ENCODE data around the gene LRRC47. TPM values are rescaled to one million over a fixed set of nuclear protein-coding genes. Genes with fewer than 3 reads are reported as not detected.
A peak's percentile ranks its signal among the peaks of the same experiment; 100 is the strongest.

The LRRC47 gene
- total and polyA plus RNA-seq, 7 donors: 44.3 to 126 (median 93.9) TPM

GRCh38 chr1:3740752-3741151 is 55.5 kb downstream of the LRRC47 start:
- H3K4me3 ChIP-seq: no peak overlapping the region
- ATAC-seq (no peak), DNase-seq (peak in 1 of 2 donors; percentile 40)
- peaks cover 13% of the 10 kb centered on the region for H3K4me1 ChIP-seq
- WGBS, 3 donors: 82 to 89% (median 88%) methylated on average over 13 of the region's 13 CpGs
- H3K27me3 ChIP-seq (ENCODE audit: insufficient read depth in 3 of 3, low read length in 2 of 3): no peaks in the 10 kb centered on the region
- no peaks in the 10 kb centered on the region for H3K9me3 ChIP-seq
- TF ChIP-seq, protein P1, sequence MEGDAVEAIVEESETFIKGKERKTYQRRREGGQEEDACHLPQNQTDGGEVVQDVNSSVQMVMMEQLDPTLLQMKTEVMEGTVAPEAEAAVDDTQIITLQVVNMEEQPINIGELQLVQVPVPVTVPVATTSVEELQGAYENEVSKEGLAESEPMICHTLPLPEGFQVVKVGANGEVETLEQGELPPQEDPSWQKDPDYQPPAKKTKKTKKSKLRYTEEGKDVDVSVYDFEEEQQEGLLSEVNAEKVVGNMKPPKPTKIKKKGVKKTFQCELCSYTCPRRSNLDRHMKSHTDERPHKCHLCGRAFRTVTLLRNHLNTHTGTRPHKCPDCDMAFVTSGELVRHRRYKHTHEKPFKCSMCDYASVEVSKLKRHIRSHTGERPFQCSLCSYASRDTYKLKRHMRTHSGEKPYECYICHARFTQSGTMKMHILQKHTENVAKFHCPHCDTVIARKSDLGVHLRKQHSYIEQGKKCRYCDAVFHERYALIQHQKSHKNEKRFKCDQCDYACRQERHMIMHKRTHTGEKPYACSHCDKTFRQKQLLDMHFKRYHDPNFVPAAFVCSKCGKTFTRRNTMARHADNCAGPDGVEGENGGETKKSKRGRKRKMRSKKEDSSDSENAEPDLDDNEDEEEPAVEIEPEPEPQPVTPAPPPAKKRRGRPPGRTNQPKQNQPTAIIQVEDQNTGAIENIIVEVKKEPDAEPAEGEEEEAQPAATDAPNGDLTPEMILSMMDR (IDR thresholded peaks at IDR 0.05): no peak
- H3K27ac ChIP-seq: no peak overlapping the region
- H3K36me3 ChIP-seq (ENCODE audit: insufficient read depth in 1 of 2, low read depth in 1 of 2): peaks cover 2 to 67% of the 10 kb centered on the region in 2 donors
- intact Hi-C loops (cut with DNase I): no loop called here

DNA sequence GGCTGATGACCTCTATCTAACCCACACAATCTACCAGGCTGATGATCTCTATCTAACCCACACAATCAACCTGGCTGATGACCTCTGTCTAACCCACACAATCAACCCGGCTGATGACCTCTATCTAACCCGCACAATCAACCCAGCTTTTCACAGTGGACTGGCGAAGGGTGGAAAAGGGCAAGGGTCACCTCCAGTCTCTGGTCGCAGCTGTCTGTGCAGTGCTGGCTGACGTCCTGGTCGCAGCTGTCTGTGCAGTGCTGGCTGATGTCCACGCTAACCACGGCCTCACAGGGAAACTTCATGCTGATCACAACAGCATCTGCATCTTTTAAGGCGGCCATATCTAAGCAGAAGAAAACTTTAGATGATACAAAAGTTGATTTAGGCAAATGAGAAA is 56.3 kb downstream of the LRRC47 start:
- intact Hi-C loops (cut with DNase I): no loop called here
- H3K4me1 ChIP-seq: peaks cover 6% of the 10 kb centered on the region
- no peak overlapping the region for H3K4me3 ChIP-seq
- H3K36me3 ChIP-seq (ENCODE audit: insufficient read depth in 1 of 2, low read depth in 1 of 2): peaks cover 2 to 72% of the 10 kb centered on the region in 2 donors
- no peak overlapping the region for H3K27ac ChIP-seq
- ATAC-seq (no peak), DNase-seq (peak in 1 of 2 donors; percentile 55)
- no peaks in the 10 kb centered on the region for H3K27me3 ChIP-seq (ENCODE audit: insufficient read depth in 3 of 3, low read length in 2 of 3)
- no peaks in the 10 kb centered on the region for H3K9me3 ChIP-seq
- TF ChIP-seq, protein P1 (IDR thresholded peaks at IDR 0.05): no peak
- 40 to 51% (median 46%) methylated on average over 9 of the region's 9 CpGs for WGBS, 3 donors

GRCh38 chr1:3738943-3739342 is 57.4 kb downstream of the LRRC47 start:
- no peaks in the 10 kb centered on the region for H3K27me3 ChIP-seq (ENCODE audit: insufficient read depth in 3 of 3, low read length in 2 of 3)
- H3K36me3 ChIP-seq (ENCODE audit: insufficient read depth in 1 of 2, low read depth in 1 of 2): peaks cover 2 to 77% of the 10 kb centered on the region in 2 donors
- H3K4me1 ChIP-seq: no peaks in the 10 kb centered on the region
- no peak overlapping the region for H3K4me3 ChIP-seq
- ATAC-seq (no peak), DNase-seq (no peak)
- intact Hi-C loops (cut with DNase I): no loop called here
- TF ChIP-seq, protein P1 (IDR thresholded peaks at IDR 0.05): no peak
- no peak overlapping the region for H3K27ac ChIP-seq
- H3K9me3 ChIP-seq: no peaks in the 10 kb centered on the region
- 93 to 97% (median 97%) methylated on average over 12 of the region's 12 CpGs for WGBS, 3 donors

GRCh38 chr1:3736708-3737107 is 59.6 kb downstream of the LRRC47 start:
- Histone ChIP-seq H3K27me3 (ENCODE audit: insufficient read depth in 3 of 3, low read length in 2 of 3) (no peaks in the 10 kb centered on the region), H3K4me1 (peaks cover 5% of the 10 kb centered on the region), H3K4me3 (no peak overlapping the region), H3K9me3 (no peaks in the 10 kb centered on the region), H3K27ac (no peak overlapping the region), H3K36me3 (ENCODE audit: insufficient read depth in 1 of 2, low read depth in 1 of 2) (peaks cover 2 to 63% of the 10 kb centered on the region in 2 donors)
- 88 to 93% (median 90%) methylated on average over 14 of the region's 14 CpGs for WGBS, 3 donors
- DNase-seq (peak in 1 of 2 donors; percentile 44), ATAC-seq (no peak)
- TF ChIP-seq, protein P1 (IDR thresholded peaks at IDR 0.05): no peak
- intact Hi-C loops (cut with DNase I): no loop called here

- TF ChIP-seq, protein P1 (IDR thresholded peaks at IDR 0.05): no peak
- DNase-seq: no peak
Observed at GRCh38 chr1:3736131-3736561, 60.2 kb downstream of the LRRC47 start.

More at GRCh38 chr1:3736131-3736561, 60.2 kb downstream of the LRRC47 start:
- Histone ChIP-seq H3K4me1 (peaks cover 5% of the 10 kb centered on the region), H3K27ac (no peak overlapping the region), H3K4me3 (no peak overlapping the region), H3K9me3 (no peaks in the 10 kb centered on the region), H3K36me3 (ENCODE audit: insufficient read depth in 1 of 2, low read depth in 1 of 2) (peaks cover 2 to 57% of the 10 kb centered on the region in 2 donors), H3K27me3 (ENCODE audit: insufficient read depth in 3 of 3, low read length in 2 of 3) (no peaks in the 10 kb centered on the region)
- WGBS, 3 donors: 69 to 80% (median 71%) methylated on average over 13 of the region's 13 CpGs
- ATAC-seq: no peak
- intact Hi-C loops (cut with DNase I): no loop called here

Measured in psoas muscle (tissue), 8 donors.